Endodermal cell (in vitro differentiated cells): ENCODE measurements around the gene PTPN21. TPM values are rescaled to one million over a fixed set of nuclear protein-coding genes. Genes with fewer than 3 reads are reported as not detected.

Experiments
- DNase-seq: peaks from one replicate; pipeline ENCODE4 v3.0.0-alpha.2; 2017
- H3K27ac ChIP-seq: 2 replicates; pipeline ENCODE4 v1.5.1; 2013; ENCODE audit warnings: mild to moderate bottlenecking, low read depth, low read length, moderate library complexity
- H3K27me3 ChIP-seq: 2 replicates; pipeline ENCODE4 v1.6.1; 2013; ENCODE audit warnings: mild to moderate bottlenecking, low read length, moderate library complexity; ENCODE audit not compliant: insufficient read depth, control insufficient read depth, poor library complexity, severe bottlenecking
- H3K36me3 ChIP-seq: 2 replicates; pipeline ENCODE4 v1.7.0; 2013; ENCODE audit warnings: mild to moderate bottlenecking, low read length, moderate library complexity; ENCODE audit not compliant: control insufficient read depth, insufficient read depth
- H3K4me1 ChIP-seq: one replicate; pipeline ENCODE4 v1.7.0; 2013; ENCODE audit warnings: low read length; ENCODE audit not compliant: control insufficient read depth, insufficient read depth
- H3K4me3 ChIP-seq: 2 replicates; pipeline ENCODE4 v1.5.1; 2013; ENCODE audit warnings: mild to moderate bottlenecking, low read length, moderate library complexity
- H3K9ac ChIP-seq: 2 replicates; pipeline ENCODE4 v1.6.1; 2013; ENCODE audit warnings: mild to moderate bottlenecking, low read length, moderate library complexity; ENCODE audit not compliant: poor library complexity, severe bottlenecking; ENCODE audit errors: extremely low read depth
- H3K9me3 ChIP-seq: 2 replicates; pipeline ENCODE4 v1.6.1; 2013; ENCODE audit warnings: mild to moderate bottlenecking, low read length, moderate library complexity; ENCODE audit not compliant: control insufficient read depth
- H3K27ac Mint-ChIP-seq: 2 replicates; pipeline ENCODE4 v1.8.0; 2020; ENCODE audit warnings: mixed read lengths
- H3K27me3 Mint-ChIP-seq: 2 replicates; pipeline ENCODE4 v1.8.0; 2021; ENCODE audit warnings: mild to moderate bottlenecking, mixed read lengths; ENCODE audit not compliant: insufficient read depth
- H3K36me3 Mint-ChIP-seq: 2 replicates; pipeline ENCODE4 v1.8.0; 2020; ENCODE audit warnings: low read depth, mixed read lengths
- H3K4me1 Mint-ChIP-seq: 2 replicates; pipeline ENCODE4 v1.8.0; 2020; ENCODE audit warnings: mixed read lengths
- H3K4me3 Mint-ChIP-seq: 2 replicates; pipeline ENCODE4 v1.8.0; 2020; ENCODE audit warnings: mild to moderate bottlenecking, moderate library complexity, mixed read lengths
- H3K9me3 Mint-ChIP-seq: 2 replicates; pipeline ENCODE4 v1.8.0; 2020; ENCODE audit warnings: mild to moderate bottlenecking, mixed read lengths
- WGBS, 2 experiments: methylation state at CpG; one replicate each; pipeline versions ENCODE4 v1.1.5 to v1.1.7; 2013; ENCODE audit warnings: missing lambda C conversion rate in 2 of 2, mixed read lengths in 1 of 2; ENCODE audit not compliant: insufficient coverage in 1 of 2, insufficient read length in 1 of 2; 5-methylcytosine and 5-hydroxymethylcytosine counted together
- total RNA-seq, 2 donors: library from RNA; stranded (reverse); fragmentation: NEBNext Ultra II Directional in 1 of 2; extraction: Animal tissue kit (Norgen Biotek cat#: 25700) in 1 of 2; gene quantifications; 2 replicates in 1 of 2; 3 replicates in 1 of 2; pipeline ENCODE4 v1.2.1, GENCODE V29; 2021
- TF ChIP-seq, protein P1 (sequence below): fragments of 200-600 bp; sonication (generic); conservative IDR thresholded peaks from 2 replicates; pipeline ENCODE4 v1.5.0; 2021; ENCODE audit warnings: antibody characterized with exemption, mild to moderate bottlenecking

The PTPN21 gene
- total RNA-seq, 2 donors from 2014 or later, result 23.8 to 45.5 TPM

DNA sequence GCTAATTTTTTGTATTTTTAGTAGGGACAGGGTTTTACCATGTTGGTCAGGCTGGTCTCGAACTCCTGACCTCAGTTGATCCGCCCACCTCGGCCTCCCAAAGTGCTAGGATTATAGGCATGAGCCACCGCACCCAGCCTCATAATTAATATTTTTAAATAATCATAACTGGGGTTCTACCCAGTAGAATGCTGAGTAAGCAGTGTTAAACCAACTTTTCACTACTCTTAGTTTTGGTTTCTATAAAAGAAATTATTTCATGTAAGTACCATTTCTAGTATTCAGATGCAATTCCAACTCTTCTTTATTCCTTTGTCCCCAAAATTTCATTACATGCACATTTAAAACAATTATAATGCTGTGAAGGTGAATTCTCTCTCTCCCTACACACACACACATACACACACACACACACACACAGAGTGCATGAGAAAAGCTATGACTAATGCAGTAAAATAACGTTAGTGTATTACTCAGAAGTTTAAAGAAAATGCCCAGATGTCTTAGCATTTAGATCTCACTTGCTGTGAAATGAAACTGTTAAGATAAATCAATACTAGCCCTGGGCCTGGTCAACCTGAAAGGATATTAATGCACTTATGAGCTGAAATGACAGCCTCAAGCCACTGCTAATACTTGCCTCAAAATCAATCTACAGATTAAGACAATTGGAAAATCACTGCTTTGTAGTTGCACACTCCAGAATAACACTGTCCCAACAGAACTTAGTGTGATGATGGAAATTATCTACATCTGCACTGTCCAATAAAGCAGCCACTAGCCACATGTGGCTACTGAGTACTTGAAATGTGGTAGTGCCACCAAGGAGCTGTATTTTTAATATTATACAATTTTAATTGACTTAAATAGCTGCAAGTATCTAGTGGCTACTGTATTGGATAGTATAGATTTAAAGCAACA, 36.0 kb downstream of the PTPN21 start:
- TF ChIP-seq, protein P1, sequence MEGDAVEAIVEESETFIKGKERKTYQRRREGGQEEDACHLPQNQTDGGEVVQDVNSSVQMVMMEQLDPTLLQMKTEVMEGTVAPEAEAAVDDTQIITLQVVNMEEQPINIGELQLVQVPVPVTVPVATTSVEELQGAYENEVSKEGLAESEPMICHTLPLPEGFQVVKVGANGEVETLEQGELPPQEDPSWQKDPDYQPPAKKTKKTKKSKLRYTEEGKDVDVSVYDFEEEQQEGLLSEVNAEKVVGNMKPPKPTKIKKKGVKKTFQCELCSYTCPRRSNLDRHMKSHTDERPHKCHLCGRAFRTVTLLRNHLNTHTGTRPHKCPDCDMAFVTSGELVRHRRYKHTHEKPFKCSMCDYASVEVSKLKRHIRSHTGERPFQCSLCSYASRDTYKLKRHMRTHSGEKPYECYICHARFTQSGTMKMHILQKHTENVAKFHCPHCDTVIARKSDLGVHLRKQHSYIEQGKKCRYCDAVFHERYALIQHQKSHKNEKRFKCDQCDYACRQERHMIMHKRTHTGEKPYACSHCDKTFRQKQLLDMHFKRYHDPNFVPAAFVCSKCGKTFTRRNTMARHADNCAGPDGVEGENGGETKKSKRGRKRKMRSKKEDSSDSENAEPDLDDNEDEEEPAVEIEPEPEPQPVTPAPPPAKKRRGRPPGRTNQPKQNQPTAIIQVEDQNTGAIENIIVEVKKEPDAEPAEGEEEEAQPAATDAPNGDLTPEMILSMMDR, result no peak
- Histone ChIP-seq H3K9me3 (no peaks in the 10 kb centered on the region), H3K27me3 (no peaks in the 10 kb centered on the region), H3K27ac (no peak overlapping the region), H3K9ac (no peak overlapping the region), H3K36me3 (peaks cover 29% of the 10 kb centered on the region), H3K4me1 (no peaks in the 10 kb centered on the region), H3K4me3 (no peak overlapping the region)
- H3K36me3 Mint-ChIP-seq, result peaks cover 15% of the 10 kb centered on the region
- no peak overlapping the region for H3K4me3 Mint-ChIP-seq
- no peaks in the 10 kb centered on the region for H3K9me3 Mint-ChIP-seq
- H3K4me1 Mint-ChIP-seq, result no peaks in the 10 kb centered on the region
- H3K27me3 Mint-ChIP-seq, result no peaks in the 10 kb centered on the region
- DNase-seq, result no peak
- 98 to 100% methylated on average over 1 to 5 of the region's 5 CpGs for WGBS, 2 experiments
- no peak overlapping the region for H3K27ac Mint-ChIP-seq

DNA sequence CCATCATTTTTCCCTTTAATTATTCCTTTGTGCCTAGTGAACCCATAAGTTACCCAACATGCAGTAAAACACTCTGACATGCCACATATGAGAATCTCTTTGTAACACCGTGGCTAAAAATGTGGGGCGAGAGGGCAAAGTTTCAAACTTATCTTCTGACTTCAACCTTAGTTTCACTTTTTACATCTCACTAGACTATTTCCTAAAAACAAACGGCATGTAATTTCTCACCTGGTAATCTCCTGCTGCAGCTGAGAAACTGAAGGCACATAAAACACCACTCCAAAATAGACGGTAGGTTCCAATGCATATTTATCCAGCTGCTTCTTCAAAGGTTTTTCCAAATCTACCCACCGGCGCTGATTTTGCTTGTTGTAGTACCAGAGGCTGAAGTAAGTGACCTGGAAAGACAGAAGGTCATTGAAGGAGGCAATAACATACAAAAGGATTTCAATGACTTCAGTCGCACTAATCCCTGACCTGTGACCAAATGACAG, 37.9 kb downstream of the PTPN21 start:
- Mint-ChIP-seq H3K27ac (no peak overlapping the region), H3K36me3 (peaks cover 20% of the 10 kb centered on the region), H3K27me3 (no peaks in the 10 kb centered on the region), H3K4me3 (no peak overlapping the region), H3K9me3 (no peaks in the 10 kb centered on the region), H3K4me1 (no peaks in the 10 kb centered on the region)
- 78 to 80% methylated on average over 6 to 7 of the region's 7 CpGs for WGBS, 2 experiments
- no peak for DNase-seq
- Histone ChIP-seq H3K27me3 (no peaks in the 10 kb centered on the region), H3K36me3 (peaks cover 48% of the 10 kb centered on the region), H3K4me1 (no peaks in the 10 kb centered on the region), H3K27ac (peak overlapping the region; percentile 8), H3K9ac (no peak overlapping the region), H3K4me3 (no peak overlapping the region), H3K9me3 (no peaks in the 10 kb centered on the region)
- TF ChIP-seq, protein P1, result no peak

DNA sequence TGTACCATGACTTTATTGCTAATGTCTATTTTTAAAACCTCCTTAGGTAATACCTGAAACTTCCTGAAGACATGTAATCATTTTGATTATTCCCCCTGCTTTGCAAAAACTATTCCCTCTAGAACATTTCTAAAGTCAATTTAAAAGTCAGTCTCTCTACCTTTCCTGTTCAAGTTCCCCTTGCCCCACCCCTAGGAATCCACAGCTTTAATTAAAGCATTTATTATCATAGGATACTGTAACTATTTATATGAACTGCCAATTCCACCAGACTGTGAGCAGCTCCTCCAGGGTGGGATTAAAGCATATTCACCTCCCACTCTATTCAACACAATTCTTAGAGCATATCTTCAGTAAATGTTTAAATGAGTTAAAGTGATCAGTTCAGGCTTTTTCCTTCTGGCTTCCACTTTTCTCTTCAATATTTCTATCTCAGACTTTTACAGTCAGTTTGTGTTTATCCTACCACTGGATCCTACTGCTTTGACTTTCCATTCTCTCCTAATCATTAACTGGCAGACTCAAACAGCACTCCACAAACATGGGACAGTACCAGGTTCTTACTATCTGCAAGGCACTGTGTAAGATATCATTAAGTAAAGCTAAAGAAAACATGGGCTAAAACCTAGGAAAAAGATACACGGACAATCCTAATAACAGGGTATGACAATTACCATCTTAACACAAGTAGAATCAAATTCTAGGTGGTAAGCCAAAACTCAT, 39.1 kb downstream of the PTPN21 start:
- no peak overlapping the region for H3K4me3 Mint-ChIP-seq

More for the DNA sequence above, 39.1 kb downstream of the PTPN21 start:
- TF ChIP-seq, protein P1, result no peak
- Mint-ChIP-seq H3K9me3 (no peaks in the 10 kb centered on the region), H3K27me3 (no peaks in the 10 kb centered on the region), H3K27ac (no peak overlapping the region), H3K4me1 (no peaks in the 10 kb centered on the region), H3K36me3 (peaks cover 22% of the 10 kb centered on the region)
- Histone ChIP-seq H3K27me3 (no peaks in the 10 kb centered on the region), H3K4me3 (no peak overlapping the region), H3K9ac (no peak overlapping the region), H3K36me3 (peaks cover 49% of the 10 kb centered on the region), H3K4me1 (no peaks in the 10 kb centered on the region), H3K9me3 (no peaks in the 10 kb centered on the region), H3K27ac (no peak overlapping the region)
- 83 to 100% methylated on average over 1 of the region's 1 CpG for WGBS, 2 experiments
- no peak for DNase-seq
